Parathyroid adenoma (tissue), 2 donors: ENCODE data around the gene ZNF469.

Source experiments
- H2AFZ ChIP-seq: fragments of 300-600 bp; sonication (generic); one replicate; pipeline ENCODE4 v1.7.0; 2017; ENCODE audit warnings: antibody characterized with exemption, mild to moderate bottlenecking
- H3K27ac ChIP-seq: fragments of 300-600 bp; sonication (generic); one replicate; pipeline ENCODE4 v1.7.0; 2017
- H3K27me3 ChIP-seq: fragments of 300-600 bp; sonication (generic); one replicate; pipeline ENCODE4 v1.7.0; 2017; ENCODE audit warnings: low read length; ENCODE audit not compliant: control insufficient read depth, insufficient read depth
- H3K36me3 ChIP-seq: fragments of 300-600 bp; sonication (generic); one replicate; pipeline ENCODE4 v1.7.0; 2017; ENCODE audit warnings: low read length; ENCODE audit not compliant: control insufficient read depth, insufficient read depth
- H3K4me1 ChIP-seq: fragments of 300-600 bp; sonication (generic); one replicate; pipeline ENCODE4 v1.7.0; 2017; ENCODE audit warnings: control low read depth
- H3K4me2 ChIP-seq: fragments of 300-600 bp; sonication (generic); one replicate; pipeline ENCODE4 v1.7.0; 2017; ENCODE audit warnings: low read length
- H3K4me3 ChIP-seq: fragments of 300-600 bp; sonication (generic); one replicate; pipeline ENCODE4 v1.7.0; 2017; ENCODE audit warnings: low read depth, low read length
- H3K79me2 ChIP-seq: fragments of 300-600 bp; sonication (generic); one replicate; pipeline ENCODE4 v1.7.0; 2017; ENCODE audit warnings: control low read depth
- H3K9ac ChIP-seq: fragments of 300-600 bp; sonication (generic); one replicate; pipeline ENCODE4 v1.7.0; 2017; ENCODE audit warnings: mild to moderate bottlenecking
- H3K9me3 ChIP-seq: fragments of 300-600 bp; sonication (generic); one replicate; pipeline ENCODE4 v1.7.0; 2017; ENCODE audit warnings: low read length; ENCODE audit not compliant: control insufficient read depth
- CTCF ChIP-seq: fragments of 300-600 bp; sonication (generic); IDR thresholded peaks from one replicate; pipeline ENCODE4 v1.7.0; 2017; ENCODE audit warnings: antibody characterized with exemption, mild to moderate bottlenecking
- donor health status: primary hyperparathyroidism.

ZNF469 gene

DNA sequence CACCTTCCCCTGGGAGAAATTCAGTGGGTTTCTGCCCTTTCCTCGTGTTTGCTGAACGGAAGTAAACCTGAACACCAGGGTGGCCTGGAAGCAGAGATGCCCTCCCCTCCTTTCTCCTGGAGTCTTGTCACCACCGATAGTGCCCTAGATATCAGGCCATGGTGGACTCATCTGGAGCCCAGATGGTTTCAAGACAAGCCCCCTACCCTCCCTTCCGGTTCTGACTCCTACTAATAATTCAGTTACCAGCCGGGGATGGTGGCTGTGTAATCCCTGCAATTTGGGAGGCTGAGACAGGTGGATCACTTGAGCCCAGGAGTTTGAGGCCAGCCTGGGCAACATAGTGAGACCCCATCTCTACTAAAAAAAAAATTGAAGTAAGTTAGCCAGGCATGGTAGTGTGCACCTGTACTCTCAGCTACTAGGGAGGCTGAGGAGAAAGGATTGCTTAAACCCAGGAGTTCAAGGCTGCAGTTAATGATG lies 2.4 kb downstream of the ZNF469 start:
- Histone ChIP-seq H3K36me3 (no peaks in the 10 kb centered on the region), H3K4me3 (no peak overlapping the region), H3K27me3 (no peaks in the 10 kb centered on the region), H3K9me3 (no peaks in the 10 kb centered on the region), H3K9ac (no peak overlapping the region), H3K27ac (no peak overlapping the region), H3K79me2 (no peaks in the 10 kb centered on the region), H3K4me1 (no peaks in the 10 kb centered on the region), H2AFZ (no peak overlapping the region), H3K4me2 (no peak overlapping the region)
- no peak for TF ChIP-seq CTCF

GRCh38 chr16:88385831-88386815 lies 3.4 kb downstream of the ZNF469 start:
- TF ChIP-seq CTCF, result no peak
- Histone ChIP-seq H3K36me3 (no peaks in the 10 kb centered on the region), H3K9me3 (no peaks in the 10 kb centered on the region), H3K79me2 (no peaks in the 10 kb centered on the region), H3K9ac (no peak overlapping the region), H3K4me1 (no peaks in the 10 kb centered on the region), H3K4me3 (no peak overlapping the region), H3K4me2 (no peak overlapping the region), H3K27me3 (no peaks in the 10 kb centered on the region), H2AFZ (no peak overlapping the region), H3K27ac (no peak overlapping the region)

GRCh38 chr16:88387180-88387765 lies 4.5 kb downstream of the ZNF469 start:
- Histone ChIP-seq H3K36me3 (no peaks in the 10 kb centered on the region), H3K4me2 (no peak overlapping the region), H3K4me1 (no peaks in the 10 kb centered on the region), H2AFZ (no peak overlapping the region), H3K4me3 (no peak overlapping the region), H3K27ac (no peak overlapping the region), H3K9me3 (no peaks in the 10 kb centered on the region), H3K79me2 (no peaks in the 10 kb centered on the region), H3K27me3 (no peaks in the 10 kb centered on the region), H3K9ac (no peak overlapping the region)
- no peak for TF ChIP-seq CTCF

DNA sequence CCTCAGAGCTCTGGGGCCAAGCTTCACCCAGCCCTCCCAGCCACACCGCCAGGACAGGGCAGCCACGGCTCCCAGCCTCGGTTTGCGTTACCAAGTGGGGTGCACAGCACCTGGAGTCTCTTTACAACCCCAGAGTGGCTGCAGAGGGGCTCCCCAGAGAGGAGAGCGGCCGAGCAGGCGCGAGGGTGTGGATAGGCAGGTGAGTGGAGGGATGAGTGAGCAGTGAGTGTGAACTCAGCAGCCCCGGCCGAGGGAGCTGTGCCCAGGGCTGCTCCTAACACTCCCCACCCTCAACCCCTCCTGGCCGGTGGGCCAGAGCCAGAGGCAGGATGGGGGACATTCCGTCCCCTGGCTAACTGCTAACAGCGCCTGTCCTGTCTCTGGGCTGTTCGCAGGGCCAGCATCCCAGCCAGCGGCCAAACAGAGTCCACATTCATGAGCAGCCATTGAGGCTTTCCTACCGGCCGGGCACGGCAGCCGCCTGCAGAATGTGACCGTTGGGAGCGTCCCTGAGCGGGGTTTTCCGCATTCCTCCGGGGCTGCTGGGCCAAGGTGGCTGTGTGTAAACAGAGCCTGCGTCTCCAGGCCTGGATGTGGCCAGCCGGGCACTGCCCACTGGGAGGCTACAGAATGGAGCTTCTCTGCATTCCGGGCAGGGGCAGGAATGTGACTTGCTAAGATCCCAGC lies 5.3 kb downstream of the ZNF469 start:
- Histone ChIP-seq H3K4me3 (no peak overlapping the region), H3K9me3 (no peaks in the 10 kb centered on the region), H3K27ac (no peak overlapping the region), H3K36me3 (no peaks in the 10 kb centered on the region), H2AFZ (no peak overlapping the region), H3K4me1 (no peaks in the 10 kb centered on the region), H3K4me2 (no peak overlapping the region), H3K9ac (no peak overlapping the region), H3K27me3 (no peaks in the 10 kb centered on the region), H3K79me2 (no peaks in the 10 kb centered on the region)
- no peak for TF ChIP-seq CTCF
